HepG2 (cell line): ENCODE data around the gene CEP19. TPM values are rescaled to one million over a fixed set of nuclear protein-coding genes. Genes with fewer than 3 reads are reported as not detected.

Source experiments
- BHLHE40 ChIP-seq: IDR thresholded peaks from 2 replicates; pipeline ENCODE4 v1.6.1; 2011; ENCODE audit warnings: low read length, improper control_type of control experiment
- CBFB ChIP-seq: sonication (generic); formaldehyde crosslinking; IDR thresholded peaks from 2 replicates; pipeline ENCODE4 v1.4.0; 2020; ENCODE audit warnings: missing genetic modification reagents
- CREB1 ChIP-seq, 2 experiments: fragments of 450-650 bp in 1 of 2; IDR thresholded peaks; 2 replicates each; pipeline ENCODE4 v1.6.1; 2016 to 2017; ENCODE audit warnings: control low read depth in 1 of 2, mild to moderate bottlenecking in 1 of 2, missing compliant biosample characterization in 1 of 2, missing genetic modification characterization in 1 of 2
- ETV6 ChIP-seq: sonication (generic); formaldehyde crosslinking; conservative IDR thresholded peaks from 2 replicates; pipeline ENCODE4 v1.4.0; 2020; ENCODE audit warnings: missing genetic modification reagents
- FLYWCH1 ChIP-seq: sonication (generic); formaldehyde crosslinking; IDR thresholded peaks from 2 replicates; pipeline ENCODE4 v1.8.1; 2023; ENCODE audit warnings: mild to moderate bottlenecking, missing genetic modification reagents
- HNF4A ChIP-seq: sonication (generic); formaldehyde crosslinking; IDR thresholded peaks from 2 replicates; pipeline ENCODE4 v1.4.0; 2020; ENCODE audit warnings: missing genetic modification reagents
- ISX ChIP-seq: sonication (generic); formaldehyde crosslinking; conservative IDR thresholded peaks from 2 replicates; pipeline ENCODE4 v1.5.0; 2020; ENCODE audit warnings: missing genetic modification reagents
- KDM5A ChIP-seq: fragments of 200-600 bp; sonication (generic); IDR thresholded peaks from 2 replicates; pipeline ENCODE4 v1.7.0; 2018; ENCODE audit warnings: antibody characterized with exemption, mild to moderate bottlenecking, low read length, borderline replicate concordance
- MAFK ChIP-seq, 2 experiments: IDR thresholded peaks in 1 of 2; conservative IDR thresholded peaks in 1 of 2; 2 replicates each; pipeline ENCODE4 v1.6.1; 2011; ENCODE audit warnings: improper control_type of control experiment in 2 of 2, low read length in 2 of 2
- MLXIP ChIP-seq: sonication (generic); formaldehyde crosslinking; IDR thresholded peaks from 2 replicates; pipeline ENCODE4 v1.9.0; 2021; ENCODE audit warnings: missing genetic modification reagents, borderline replicate concordance
- MTA1 ChIP-seq: sonication (generic); formaldehyde crosslinking; IDR thresholded peaks from 2 replicates; pipeline ENCODE4 v1.4.0; 2020; ENCODE audit warnings: missing genetic modification reagents, mild to moderate bottlenecking, borderline replicate concordance
- PAX8 ChIP-seq: sonication (generic); formaldehyde crosslinking; IDR thresholded peaks from 2 replicates; pipeline ENCODE4 v1.8.0; 2022; ENCODE audit warnings: mild to moderate bottlenecking, missing genetic modification reagents, borderline replicate concordance
- PHB2 ChIP-seq: fragments of 450-650 bp; IDR thresholded peaks from 2 replicates; pipeline ENCODE4 v1.6.1; 2018; ENCODE audit not compliant: partially characterized antibody
- PHF20 ChIP-seq: sonication (generic); formaldehyde crosslinking; IDR thresholded peaks from 2 replicates; pipeline ENCODE4 v1.5.0; 2020; ENCODE audit warnings: mild to moderate bottlenecking, missing genetic modification reagents
- PRDM10 ChIP-seq: sonication (generic); formaldehyde crosslinking; IDR thresholded peaks from 2 replicates; pipeline ENCODE4 v1.4.0; 2020; ENCODE audit warnings: low read depth, missing genetic modification reagents
- RBFOX2 ChIP-seq: fragments of 200-400 bp; formaldehyde crosslinking; IDR thresholded peaks from 2 replicates; pipeline ENCODE4 v1.6.1; 2017; ENCODE audit warnings: low read depth, mild to moderate bottlenecking, low read length
- RBM39 ChIP-seq: fragments of 200-400 bp; formaldehyde crosslinking; IDR thresholded peaks from one replicate; pipeline ENCODE4 v1.6.1; 2018; ENCODE audit warnings: antibody characterized with exemption, mild to moderate bottlenecking, low read depth, low read length; ENCODE audit not compliant: poor library complexity, severe bottlenecking
- SNAPC2 ChIP-seq: sonication (generic); formaldehyde crosslinking; IDR thresholded peaks from 2 replicates; pipeline ENCODE4 v1.8.1; 2022; ENCODE audit warnings: mild to moderate bottlenecking, missing genetic modification reagents
- SP2 ChIP-seq: sonication (generic); formaldehyde crosslinking; IDR thresholded peaks from 2 replicates; pipeline ENCODE4 v1.5.1; 2020; ENCODE audit warnings: mild to moderate bottlenecking, missing genetic modification reagents
- SRF ChIP-seq: IDR thresholded peaks from 2 replicates; pipeline ENCODE4 v1.6.1; 2011; ENCODE audit warnings: mild to moderate bottlenecking, low read depth, low read length, moderate library complexity
- SSRP1 ChIP-seq: IDR thresholded peaks from 2 replicates; pipeline ENCODE4 v1.6.1; 2016; ENCODE audit warnings: control low read depth
- U2AF2 ChIP-seq: fragments of 200-400 bp; formaldehyde crosslinking; IDR thresholded peaks from 2 replicates; pipeline ENCODE4 v1.6.1; 2017; ENCODE audit warnings: low read depth, mild to moderate bottlenecking, low read length
- ZC3H4 ChIP-seq: sonication (generic); formaldehyde crosslinking; IDR thresholded peaks from 2 replicates; pipeline ENCODE4 v1.4.0; 2020; ENCODE audit warnings: missing genetic modification reagents, borderline replicate concordance
- ZNF337 ChIP-seq: sonication (generic); formaldehyde crosslinking; IDR thresholded peaks from 2 replicates; pipeline ENCODE4 v1.5.1; 2020; ENCODE audit warnings: missing genetic modification reagents, low read depth, mild to moderate bottlenecking, borderline replicate concordance
- ZNF570 ChIP-seq: sonication (generic); formaldehyde crosslinking; IDR thresholded peaks from 2 replicates; pipeline ENCODE4 v1.4.0; 2020; ENCODE audit warnings: mild to moderate bottlenecking, missing genetic modification reagents, borderline replicate concordance
- ZNF792 ChIP-seq: IDR thresholded peaks from 2 replicates; pipeline ENCODE4 v1.6.1; 2016
- polyA plus RNA-seq, 8 experiments: library from polyadenylated mRNA; depleted of rRNA in 3 of 8; stranded (reverse) in 7 of 8; unstranded in 1 of 8; fragments of >200 nt; fragmentation: Illumina TruSeq in 4 of 8; extraction: Trizol in 4 of 8; gene quantifications; 2 replicates each; pipeline versions ENCODE4 v1.2.1 to v1.2.3, GENCODE V29; 2011 to 2016; ENCODE audit warnings: low read depth in 4 of 8, missing spikeins in 1 of 8, mixed read lengths in 1 of 8; ENCODE audit not compliant: insufficient read depth in 1 of 8
- total RNA-seq, 5 experiments: library from RNA; depleted of rRNA; stranded (reverse); fragments of >200 nt; fragmentation: Illumina TruSeq; extraction: Trizol; gene quantifications; 2 replicates each; pipeline ENCODE4 v1.2.3, GENCODE V29; 2016; ENCODE audit warnings: low read depth in 1 of 5

CEP19 gene
- total and polyA plus RNA-seq, 2 of the 13 experiments (the other 11 are each of a cell fraction or from before 2014, with no cell fraction given), result 0.48 to 1.2 TPM

GRCh38 chr3:196711838-196712513, at the start of gene CEP19, which contains the start of gene PIGX (continued):
- TF ChIP-seq CREB1 (IDR thresholded peaks at IDR 0.05) (no peak), CREB1 (CRISPR knock-in tag; IDR thresholded peaks at IDR 0.05) (no peak), ZC3H4 (no peak), SRF (no peak), PHB2 (no peak), RBFOX2 (peak; percentile 75), SP2 (CRISPR knock-in tag) (no peak), HNF4A (CRISPR knock-in tag) (no peak), U2AF2 (no peak), ZNF792 (CRISPR knock-in tag) (peak; percentile 35; the same call in 1 of the 2 replicates), ISX (no peak), FLYWCH1 (CRISPR knock-in tag) (no peak), CBFB (CRISPR knock-in tag) (no peak; the same call in 1 of the 2 replicates), PAX8 (CRISPR knock-in tag) (no peak), PHF20 (CRISPR knock-in tag) (no peak), MTA1 (CRISPR knock-in tag) (no peak), SNAPC2 (CRISPR knock-in tag) (no peak), ZNF337 (CRISPR knock-in tag) (peak; percentile 26; the same call in 1 of the 2 replicates), SSRP1 (CRISPR knock-in tag) (no peak), PRDM10 (peak; percentile 20; the same call in 1 of the 2 replicates), RBM39 (peak; percentile 18), MAFK (conservative IDR thresholded peaks at IDR 0.05 in 1 of 2, IDR thresholded peaks at IDR 0.05 in 1 of 2; ENCODE audit: low read length in 2 of 2) (no peak), ZNF570 (CRISPR knock-in tag) (no peak), ETV6 (CRISPR knock-in tag) (0 out of 2 replicates have a peak, but pooled peaks have one; percentile 49), KDM5A (no peak), BHLHE40 (peak; percentile 33; the same call in 1 of the 2 replicates), MLXIP (CRISPR knock-in tag) (no peak)
